HepG2 (cell line): ENCODE results near the gene SLC38A4. TPM values are rescaled to one million over a fixed set of nuclear protein-coding genes. Genes with fewer than 3 reads are reported as not detected.

Experiments
- ATF2 ChIP-seq: sonication (generic); formaldehyde crosslinking; IDR thresholded peaks from 2 replicates; pipeline ENCODE4 v1.4.0; 2020; ENCODE audit warnings: missing genetic modification reagents
- ATM ChIP-seq: fragments of 450-650 bp; IDR thresholded peaks from 2 replicates; pipeline ENCODE4 v1.7.1; 2017; ENCODE audit warnings: mild to moderate bottlenecking, borderline replicate concordance
- CBX5 ChIP-seq: sonication (generic); formaldehyde crosslinking; IDR thresholded peaks from 2 replicates; pipeline ENCODE4 v1.4.0; 2020; ENCODE audit warnings: missing genetic modification reagents, borderline replicate concordance
- FLYWCH1 ChIP-seq: sonication (generic); formaldehyde crosslinking; IDR thresholded peaks from 2 replicates; pipeline ENCODE4 v1.8.1; 2023; ENCODE audit warnings: mild to moderate bottlenecking, missing genetic modification reagents
- GABPB1 ChIP-seq: IDR thresholded peaks from 2 replicates; pipeline ENCODE4 v1.6.1; 2016; ENCODE audit warnings: mild to moderate bottlenecking, missing genetic modification reagents, moderate library complexity, missing compliant biosample characterization
- GATAD1 ChIP-seq: IDR thresholded peaks from 2 replicates; pipeline ENCODE4 v1.6.1; 2016; ENCODE audit warnings: missing genetic modification reagents, missing compliant biosample characterization
- HOMEZ ChIP-seq: IDR thresholded peaks from 2 replicates; pipeline ENCODE4 v1.6.1; 2016; ENCODE audit warnings: low read depth
- KLF12 ChIP-seq: sonication (generic); formaldehyde crosslinking; IDR thresholded peaks from 2 replicates; pipeline ENCODE4 v1.4.0; 2020; ENCODE audit warnings: missing genetic modification reagents, borderline replicate concordance
- KMT2B ChIP-seq: IDR thresholded peaks from 2 replicates; pipeline ENCODE4 v1.6.1; 2016; ENCODE audit warnings: missing genetic modification reagents, missing compliant biosample characterization
- MEF2D ChIP-seq: sonication (generic); formaldehyde crosslinking; IDR thresholded peaks from 2 replicates; pipeline ENCODE4 v1.5.1; 2020; ENCODE audit warnings: mild to moderate bottlenecking, missing genetic modification reagents
- NCOA2 ChIP-seq: sonication (generic); formaldehyde crosslinking; IDR thresholded peaks from 2 replicates; pipeline ENCODE4 v1.8.0; 2022; ENCODE audit warnings: inconsistent platforms
- POGZ ChIP-seq: sonication (generic); formaldehyde crosslinking; IDR thresholded peaks from 2 replicates; pipeline ENCODE4 v1.4.0; 2020; ENCODE audit warnings: mild to moderate bottlenecking, missing genetic modification reagents
- REXO4 ChIP-seq: sonication (generic); formaldehyde crosslinking; IDR thresholded peaks from 2 replicates; pipeline ENCODE4 v1.8.0; 2022; ENCODE audit warnings: missing genetic modification reagents, mild to moderate bottlenecking, borderline replicate concordance
- TAF15 ChIP-seq: fragments of 200-400 bp; formaldehyde crosslinking; IDR thresholded peaks from one replicate; pipeline ENCODE4 v1.6.1; 2018; ENCODE audit warnings: mild to moderate bottlenecking, low read depth, low read length; ENCODE audit not compliant: poor library complexity, severe bottlenecking
- TCF7 ChIP-seq: sonication (generic); IDR thresholded peaks from 2 replicates; pipeline ENCODE4 v1.6.1; 2016; ENCODE audit warnings: antibody characterized with exemption, low read depth
- ZNF407 ChIP-seq: sonication (generic); formaldehyde crosslinking; IDR thresholded peaks from one replicate; pipeline ENCODE4 v1.5.1; 2020; ENCODE audit warnings: mild to moderate bottlenecking, missing genetic modification reagents; ENCODE audit errors: not compliant biosample characterization
- polyA plus RNA-seq, 8 experiments: library from polyadenylated mRNA; depleted of rRNA in 3 of 8; stranded (reverse) in 7 of 8; unstranded in 1 of 8; fragments of >200 nt; fragmentation: Illumina TruSeq in 4 of 8; extraction: Trizol in 4 of 8; gene quantifications; 2 replicates each; pipeline versions ENCODE4 v1.2.1 to v1.2.3, GENCODE V29; 2011 to 2016; ENCODE audit warnings: low read depth in 4 of 8, missing spikeins in 1 of 8, mixed read lengths in 1 of 8; ENCODE audit not compliant: insufficient read depth in 1 of 8
- total RNA-seq, 5 experiments: library from RNA; depleted of rRNA; stranded (reverse); fragments of >200 nt; fragmentation: Illumina TruSeq; extraction: Trizol; gene quantifications; 2 replicates each; pipeline ENCODE4 v1.2.3, GENCODE V29; 2016; ENCODE audit warnings: low read depth in 1 of 5
- TF ChIP-seq, protein P1 (sequence below): sonication (generic); formaldehyde crosslinking; IDR thresholded peaks from 2 replicates; pipeline ENCODE4 v1.5.1; 2020; ENCODE audit warnings: mild to moderate bottlenecking, missing genetic modification reagents

The SLC38A4 gene
- total and polyA plus RNA-seq, 2 of the 13 experiments (the other 11 are each of a cell fraction or from before 2014, with no cell fraction given): 3.5 to 5.2 TPM

GRCh38 chr12:46801293-46801692, 24.5 kb downstream of the SLC38A4 start (continued):
- TF ChIP-seq ZNF407 (CRISPR knock-in tag) (no peak), HOMEZ (CRISPR knock-in tag) (peak; percentile 41; the same call in 1 of the 2 replicates), MEF2D (no peak), NCOA2 (CRISPR knock-in tag) (peak; percentile 74), ATM (no peak), ATF2 (CRISPR knock-in tag) (no peak), GABPB1 (CRISPR knock-in tag) (no peak), CBX5 (CRISPR knock-in tag) (no peak), KLF12 (CRISPR knock-in tag) (no peak), POGZ (CRISPR knock-in tag) (0 out of 2 replicates have a peak, but pooled peaks have one; percentile 20), REXO4 (no peak), TAF15 (no peak), FLYWCH1 (CRISPR knock-in tag) (no peak), KMT2B (CRISPR knock-in tag) (no peak), GATAD1 (CRISPR knock-in tag) (no peak), TCF7 (peak; percentile 46)
- TF ChIP-seq, protein P1, sequence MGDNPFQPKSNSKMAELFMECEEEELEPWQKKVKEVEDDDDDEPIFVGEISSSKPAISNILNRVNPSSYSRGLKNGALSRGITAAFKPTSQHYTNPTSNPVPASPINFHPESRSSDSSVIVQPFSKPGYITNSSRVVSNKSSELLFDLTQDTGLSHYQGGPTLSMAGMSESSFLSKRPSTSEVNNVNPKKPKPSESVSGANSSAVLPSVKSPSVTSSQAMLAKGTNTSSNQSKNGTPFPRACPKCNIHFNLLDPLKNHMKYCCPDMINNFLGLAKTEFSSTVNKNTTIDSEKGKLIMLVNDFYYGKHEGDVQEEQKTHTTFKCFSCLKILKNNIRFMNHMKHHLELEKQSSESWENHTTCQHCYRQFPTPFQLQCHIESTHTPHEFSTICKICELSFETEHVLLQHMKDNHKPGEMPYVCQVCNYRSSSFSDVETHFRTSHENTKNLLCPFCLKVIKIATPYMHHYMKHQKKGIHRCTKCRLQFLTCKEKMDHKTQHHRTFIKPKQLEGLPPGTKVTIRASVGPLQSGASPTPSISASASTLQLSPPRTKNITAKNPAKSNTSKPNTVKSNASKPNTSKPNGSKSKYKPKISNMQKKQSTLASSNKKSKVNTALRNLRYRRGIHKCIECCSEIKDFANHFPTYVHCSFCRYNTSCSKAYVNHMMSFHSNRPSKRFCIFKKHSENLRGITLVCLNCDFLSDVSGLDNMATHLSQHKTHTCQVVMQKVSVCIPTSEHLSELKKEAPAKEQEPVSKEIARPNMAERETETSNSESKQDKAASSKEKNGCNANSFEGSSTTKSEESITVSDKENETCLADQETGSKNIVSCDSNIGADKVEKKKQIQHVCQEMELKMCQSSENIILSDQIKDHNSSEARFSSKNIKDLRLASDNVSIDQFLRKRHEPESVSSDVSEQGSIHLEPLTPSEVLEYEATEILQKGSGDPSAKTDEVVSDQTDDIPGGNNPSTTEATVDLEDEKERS (CRISPR knock-in tag): no peak
